ENCODE results near the gene SLIT3.

SLIT3 gene

GRCh38 chr5:168736281-168736831 lies 564.6 kb downstream of the SLIT3 start:
- DNase-seq (ENCODE audit: low spot score): no peak

GRCh38 chr5:168734620-168735300 lies 566.2 kb downstream of the SLIT3 start:
- DNase-seq (ENCODE audit: low spot score): peak; percentile 13

- DNase-seq (ENCODE audit: low spot score): no peak
Observed at GRCh38 chr5:168734119-168734518, 566.8 kb downstream of the SLIT3 start.

- no peak for DNase-seq (ENCODE audit: low spot score)
Observed at GRCh38 chr5:168728546-168729211, 572.3 kb downstream of the SLIT3 start.

GRCh38 chr5:168727547-168727946 lies 573.4 kb downstream of the SLIT3 start:
- no peak for DNase-seq (ENCODE audit: low spot score)

- DNase-seq (ENCODE audit: low spot score): no peak
Observed at GRCh38 chr5:168726342-168726741, 574.6 kb downstream of the SLIT3 start.

GRCh38 chr5:168724227-168724626 lies 576.7 kb downstream of the SLIT3 start:
- no peak for DNase-seq (ENCODE audit: low spot score)

GRCh38 chr5:168723037-168723436 lies 577.9 kb downstream of the SLIT3 start:
- DNase-seq (ENCODE audit: low spot score): no peak

- no peak for DNase-seq (ENCODE audit: low spot score)
Observed at GRCh38 chr5:168721966-168722365, 579.0 kb downstream of the SLIT3 start.

- DNase-seq (ENCODE audit: low spot score): no peak
Observed at GRCh38 chr5:168721002-168721753, 579.8 kb downstream of the SLIT3 start.

GRCh38 chr5:168720575-168720974 lies 580.4 kb downstream of the SLIT3 start:
- no peak for DNase-seq (ENCODE audit: low spot score)

GRCh38 chr5:168714046-168714445 lies 586.9 kb downstream of the SLIT3 start:
- no peak for DNase-seq (ENCODE audit: low spot score)

GRCh38 chr5:168713051-168713450 lies 587.9 kb downstream of the SLIT3 start:
- no peak for DNase-seq (ENCODE audit: low spot score)

GRCh38 chr5:168712280-168712924 lies 588.5 kb downstream of the SLIT3 start:
- DNase-seq (ENCODE audit: low spot score): no peak

- DNase-seq (ENCODE audit: low spot score): no peak
Observed at GRCh38 chr5:168710706-168711105, 590.2 kb downstream of the SLIT3 start.

GRCh38 chr5:168707716-168708695 lies 592.9 kb downstream of the SLIT3 start:
- no peak for DNase-seq (ENCODE audit: low spot score)

GRCh38 chr5:168706655-168707069 lies 594.3 kb downstream of the SLIT3 start:
- DNase-seq (ENCODE audit: low spot score): peak; percentile 47

- no peak for DNase-seq (ENCODE audit: low spot score)
Observed at GRCh38 chr5:168705321-168705720, 595.6 kb downstream of the SLIT3 start.

GRCh38 chr5:168702511-168702910 lies 598.4 kb downstream of the SLIT3 start:
- DNase-seq (ENCODE audit: low spot score): no peak

GRCh38 chr5:168701641-168702040 lies 599.3 kb downstream of the SLIT3 start:
- DNase-seq (ENCODE audit: low spot score): no peak

- DNase-seq (ENCODE audit: low spot score): peak; percentile 11
Observed at GRCh38 chr5:168699002-168699401, 601.9 kb downstream of the SLIT3 start.
